ENCODE measurements around the gene PTPRJ. TPM values are rescaled to one million over a fixed set of nuclear protein-coding genes. Genes with fewer than 3 reads are reported as not detected.

Gene PTPRJ
- total RNA-seq, 1 donor from 2014 or later = 40.0 TPM

DNA sequence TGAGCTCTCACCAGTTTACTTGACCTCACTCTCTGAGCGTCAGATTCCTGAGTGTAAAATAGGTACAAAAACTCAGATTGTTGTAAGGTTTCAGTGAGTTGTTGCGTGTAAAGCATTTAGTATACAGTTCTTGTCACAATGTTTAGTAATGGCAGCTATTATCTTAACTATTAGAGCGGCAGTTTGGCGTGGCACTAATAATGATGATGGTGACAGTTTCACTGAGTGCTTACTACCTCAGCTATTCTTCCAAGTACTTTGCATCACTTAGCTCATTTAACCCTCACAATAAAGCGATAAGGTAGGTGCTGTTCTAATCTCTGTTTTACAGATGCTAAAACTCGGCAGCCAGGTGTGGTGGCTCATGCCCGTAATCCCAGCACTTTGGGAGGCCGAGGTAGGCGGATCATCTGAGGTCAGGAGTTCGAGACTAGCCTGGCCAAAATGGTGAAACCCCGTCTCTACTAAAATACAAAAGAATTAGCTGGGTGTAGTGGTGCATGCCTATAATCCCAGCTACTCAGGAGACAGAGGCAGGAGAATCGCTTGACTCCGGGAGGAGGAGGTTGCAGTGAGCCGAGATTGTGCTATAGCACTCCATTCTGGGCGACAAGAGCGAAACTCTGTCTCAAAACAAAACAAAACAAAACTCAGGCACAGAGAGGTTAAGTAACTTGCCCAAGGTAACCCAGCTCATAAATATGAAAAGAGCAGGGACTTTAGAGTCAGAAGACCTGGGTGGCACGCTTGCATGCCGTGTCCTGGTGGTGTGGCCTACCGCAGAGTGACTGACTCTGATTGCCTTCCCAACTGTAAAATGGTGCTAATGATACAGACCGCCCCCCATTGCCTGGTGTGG, 76.2 kb downstream of the PTPRJ start:
- peaks cover 66% of the 10 kb centered on the region for H3K4me1 ChIP-seq
- H3K27ac ChIP-seq = peak overlapping the region; percentile 66
- ATAC-seq = no peak

DNA sequence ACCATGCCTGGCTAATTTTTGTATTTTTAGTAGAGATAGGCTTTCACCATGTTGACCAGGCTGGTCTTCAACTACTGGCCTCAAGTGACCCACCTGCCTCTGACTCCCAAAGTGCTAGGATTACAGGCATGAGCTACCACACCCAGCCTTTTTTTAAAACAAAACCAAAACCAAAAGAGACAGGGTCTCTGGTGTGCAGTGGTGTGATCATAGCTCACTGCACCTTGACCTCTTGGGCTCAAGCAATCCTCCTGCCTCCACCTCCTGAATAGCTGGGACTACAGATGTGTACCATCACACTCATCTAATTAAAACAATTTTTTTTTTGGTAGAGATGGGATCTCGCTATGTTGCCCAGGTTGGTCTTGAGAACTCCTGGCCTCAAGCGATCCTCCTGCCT, 77.7 kb downstream of the PTPRJ start:
- Histone ChIP-seq H3K4me3 (no peak overlapping the region), H3K27ac (no peak overlapping the region), H3K36me3 (no peaks in the 10 kb centered on the region), H3K27me3 (ENCODE audit: low read depth) (no peaks in the 10 kb centered on the region), H3K4me1 (peaks cover 61% of the 10 kb centered on the region), H3K9me3 (no peaks in the 10 kb centered on the region)
- intact Hi-C loops (cut with DNase I) = no loop called here
- TF ChIP-seq, protein P1, sequence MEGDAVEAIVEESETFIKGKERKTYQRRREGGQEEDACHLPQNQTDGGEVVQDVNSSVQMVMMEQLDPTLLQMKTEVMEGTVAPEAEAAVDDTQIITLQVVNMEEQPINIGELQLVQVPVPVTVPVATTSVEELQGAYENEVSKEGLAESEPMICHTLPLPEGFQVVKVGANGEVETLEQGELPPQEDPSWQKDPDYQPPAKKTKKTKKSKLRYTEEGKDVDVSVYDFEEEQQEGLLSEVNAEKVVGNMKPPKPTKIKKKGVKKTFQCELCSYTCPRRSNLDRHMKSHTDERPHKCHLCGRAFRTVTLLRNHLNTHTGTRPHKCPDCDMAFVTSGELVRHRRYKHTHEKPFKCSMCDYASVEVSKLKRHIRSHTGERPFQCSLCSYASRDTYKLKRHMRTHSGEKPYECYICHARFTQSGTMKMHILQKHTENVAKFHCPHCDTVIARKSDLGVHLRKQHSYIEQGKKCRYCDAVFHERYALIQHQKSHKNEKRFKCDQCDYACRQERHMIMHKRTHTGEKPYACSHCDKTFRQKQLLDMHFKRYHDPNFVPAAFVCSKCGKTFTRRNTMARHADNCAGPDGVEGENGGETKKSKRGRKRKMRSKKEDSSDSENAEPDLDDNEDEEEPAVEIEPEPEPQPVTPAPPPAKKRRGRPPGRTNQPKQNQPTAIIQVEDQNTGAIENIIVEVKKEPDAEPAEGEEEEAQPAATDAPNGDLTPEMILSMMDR (IDR thresholded peaks at IDR 0.05) = no peak
- DNase-seq (no peak), ATAC-seq (no peak)

More for the DNA sequence above, 76.2 kb downstream of the PTPRJ start:
- H3K27me3 ChIP-seq (ENCODE audit: low read depth) = no peaks in the 10 kb centered on the region
- no peaks in the 10 kb centered on the region for H3K9me3 ChIP-seq
- no peak overlapping the region for H3K4me3 ChIP-seq
- TF ChIP-seq, protein P1 (IDR thresholded peaks at IDR 0.05) = no peak
- no peak for DNase-seq
- no peaks in the 10 kb centered on the region for H3K36me3 ChIP-seq
- intact Hi-C loops (cut with DNase I) = no loop called here

DNA sequence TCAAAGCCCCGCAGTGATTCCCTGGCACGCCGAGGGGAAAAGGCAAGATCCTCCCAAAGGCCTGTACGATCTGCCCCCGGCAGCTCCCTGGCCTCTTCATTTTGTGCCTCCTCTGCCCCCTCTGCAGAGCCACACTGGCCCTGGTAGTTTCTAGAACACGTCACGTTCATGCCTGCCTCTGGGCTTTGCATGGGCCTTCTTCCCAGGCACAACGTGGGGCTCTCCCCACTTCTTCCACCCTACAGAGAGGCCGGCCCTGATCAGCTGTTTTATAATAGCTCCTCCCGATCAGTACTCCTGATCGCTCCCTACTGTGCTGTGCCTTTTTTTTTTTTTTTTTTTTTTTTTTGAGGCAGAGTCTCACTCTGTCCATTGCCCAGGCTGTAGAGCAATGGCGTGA, 78.4 kb downstream of the PTPRJ start:
- Histone ChIP-seq H3K27me3 (ENCODE audit: low read depth) (no peaks in the 10 kb centered on the region), H3K27ac (no peak overlapping the region), H3K9me3 (no peaks in the 10 kb centered on the region), H3K4me1 (peaks cover 65% of the 10 kb centered on the region), H3K36me3 (no peaks in the 10 kb centered on the region), H3K4me3 (no peak overlapping the region)
- TF ChIP-seq, protein P1 (IDR thresholded peaks at IDR 0.05) = no peak
- ATAC-seq (no peak), DNase-seq (no peak)
- intact Hi-C loops (cut with DNase I) = no loop called here

DNA sequence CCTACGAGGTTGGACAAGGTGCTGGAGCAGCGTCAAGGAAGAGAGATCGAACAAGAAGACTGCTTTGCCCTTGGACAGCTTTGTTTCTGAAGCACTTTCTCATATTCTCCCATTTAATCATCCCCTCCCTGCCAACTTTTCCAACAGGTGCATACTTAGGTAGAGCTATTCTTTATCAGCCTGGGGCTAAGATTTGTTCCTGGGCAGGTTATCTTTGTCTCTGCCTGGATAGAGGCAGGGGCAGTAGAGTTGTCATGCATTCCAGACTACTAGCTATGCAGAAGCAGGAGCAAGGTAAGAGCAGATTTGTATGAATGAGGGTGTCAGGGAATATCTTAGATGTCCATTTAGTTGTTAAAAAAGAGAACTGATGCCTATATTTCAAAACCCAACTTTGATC, 82.3 kb downstream of the PTPRJ start:
- Histone ChIP-seq H3K36me3 (no peaks in the 10 kb centered on the region), H3K9me3 (no peaks in the 10 kb centered on the region), H3K4me3 (no peak overlapping the region), H3K27me3 (ENCODE audit: low read depth) (no peaks in the 10 kb centered on the region), H3K27ac (no peak overlapping the region), H3K4me1 (peaks cover 61% of the 10 kb centered on the region)
- TF ChIP-seq, protein P1 (IDR thresholded peaks at IDR 0.05) = no peak
- intact Hi-C loops (cut with DNase I) = no loop called here
- ATAC-seq (no peak), DNase-seq (no peak)

DNA sequence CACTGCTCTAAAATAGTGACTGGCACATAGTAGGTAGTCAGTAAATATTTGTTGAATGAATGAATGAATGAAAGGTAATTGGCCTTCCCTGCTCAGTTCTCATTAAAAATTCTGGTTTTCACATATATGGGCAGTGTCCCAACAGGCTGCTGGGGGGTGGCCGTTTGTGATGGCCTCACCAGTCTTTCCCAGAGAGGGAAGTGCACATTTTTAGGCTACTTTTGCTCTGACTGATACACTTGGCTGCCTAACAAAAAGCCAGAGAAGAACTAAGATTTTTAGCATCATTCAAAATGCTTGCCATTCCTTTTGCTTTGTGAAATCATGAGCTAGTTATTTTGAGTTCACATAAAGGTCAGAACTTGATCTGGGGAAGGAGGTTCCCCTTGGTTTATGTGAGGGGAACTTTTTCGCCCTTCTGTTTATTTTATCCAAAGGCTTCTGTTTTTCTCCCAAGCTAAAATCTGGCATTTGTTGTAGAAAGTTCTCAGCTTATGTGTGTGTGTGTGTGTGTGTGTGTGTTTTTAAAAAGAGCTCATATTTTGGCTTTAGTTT, 83.1 kb downstream of the PTPRJ start:
- no peak for DNase-seq
- Histone ChIP-seq H3K9me3 (no peaks in the 10 kb centered on the region), H3K27me3 (ENCODE audit: low read depth) (no peaks in the 10 kb centered on the region), H3K4me3 (no peak overlapping the region), H3K27ac (peak overlapping the region; percentile 71), H3K4me1 (peaks cover 59% of the 10 kb centered on the region), H3K36me3 (no peaks in the 10 kb centered on the region)
- peak; percentile 65 to 73 for ATAC-seq
- TF ChIP-seq, protein P1 (IDR thresholded peaks at IDR 0.05) = no peak
- intact Hi-C loops (cut with DNase I) = no loop called here
